ENCODE measurements around the gene PRF1.

DNA sequence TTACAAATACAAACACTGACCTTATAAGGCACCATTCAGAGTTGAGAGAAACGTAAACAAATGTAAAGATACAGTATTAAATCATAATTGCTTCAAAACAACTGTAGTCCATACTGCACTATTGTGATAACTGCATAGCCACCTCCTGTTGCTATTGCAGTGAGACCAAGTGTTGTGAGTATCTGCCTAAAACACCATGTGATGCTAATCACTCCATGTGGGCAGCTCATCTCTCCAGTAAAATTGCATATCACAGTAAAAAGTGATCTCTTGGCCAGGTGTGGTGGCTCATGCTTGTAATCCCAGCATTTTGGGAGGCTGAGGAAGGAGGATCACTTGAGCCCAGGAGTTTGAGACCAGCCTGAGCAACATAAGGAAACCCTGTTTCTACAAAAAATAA is 26.8 kb upstream of the PRF1 start:
- no peak for TF ChIP-seq CTCF (IDR thresholded peaks at IDR 0.05; ENCODE audit: low read depth, low read length)
- no peak for TF ChIP-seq EZH2phosphoT487 (IDR thresholded peaks at IDR 0.05; ENCODE audit: low read depth)
